ENCODE measurements around the gene PAPPA2.

- TF ChIP-seq CTCF (IDR thresholded peaks at IDR 0.05): no peak
- no peak for TF ChIP-seq POLR2A (IDR thresholded peaks at IDR 0.05)
Measured at GRCh38 chr1:176765608-176766007, 302.6 kb downstream of the PAPPA2 start.

Measured in right lobe of liver (tissue), 4 donors.